HG02938 (cell line): Measurements from ENCODE around the gene MUC21.

ENCODE experiments used
- ATAC-seq: cut with Tn5 transposase; IDR thresholded peaks from one replicate; pipeline ENCODE4 v1.9.1; 2021; ENCODE audit warnings: mild to moderate bottlenecking, moderate library complexity; ENCODE audit not compliant: unreplicated experiment

MUC21 gene

DNA sequence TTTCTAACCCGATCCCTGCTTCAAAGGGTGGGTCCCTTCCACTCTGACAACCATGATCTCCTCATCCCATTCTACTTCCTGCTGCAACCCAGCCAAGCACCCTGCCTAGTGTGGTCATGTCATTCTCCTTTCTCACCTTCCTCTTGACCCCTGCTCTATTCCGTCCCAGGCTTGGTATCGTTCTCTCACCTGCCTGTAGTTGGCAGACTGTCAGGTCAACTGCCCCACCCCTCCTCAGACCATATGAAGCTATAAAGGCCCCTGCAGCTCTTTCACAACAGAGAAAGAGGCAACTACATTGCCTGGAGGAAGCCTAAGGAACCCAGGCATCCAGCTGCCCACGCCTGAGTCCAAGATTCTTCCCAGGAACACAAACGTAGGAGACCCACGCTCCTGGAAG, at the start of gene MUC21:
Gene MUC21, plus strand, starts transcription at position 280 of the 400 bp plus-strand sequence. CDS start 241 bp downstream, outside the sequence.
- no peak for ATAC-seq

DNA sequence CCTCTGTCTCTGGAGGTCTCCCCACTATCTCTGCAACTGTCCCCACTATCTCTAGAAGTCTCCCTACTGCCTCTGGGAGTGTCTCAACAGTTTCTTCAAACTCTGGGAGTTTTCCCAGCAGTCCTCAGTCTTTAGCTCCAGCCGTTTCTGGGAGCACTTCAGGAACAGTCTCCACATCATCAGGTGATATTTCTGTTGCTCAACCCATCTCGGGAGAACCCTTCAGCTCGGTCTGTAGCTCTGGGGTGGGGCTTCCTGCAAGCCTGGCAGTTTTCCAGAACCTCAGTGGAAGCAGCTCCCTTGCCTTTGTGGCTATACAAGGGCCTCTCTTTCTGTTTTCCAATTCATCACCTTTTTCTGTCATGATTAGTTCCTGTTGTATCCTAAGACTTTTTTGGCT, 48.5 kb upstream of the MUC21 start:
- no peak for ATAC-seq

DNA sequence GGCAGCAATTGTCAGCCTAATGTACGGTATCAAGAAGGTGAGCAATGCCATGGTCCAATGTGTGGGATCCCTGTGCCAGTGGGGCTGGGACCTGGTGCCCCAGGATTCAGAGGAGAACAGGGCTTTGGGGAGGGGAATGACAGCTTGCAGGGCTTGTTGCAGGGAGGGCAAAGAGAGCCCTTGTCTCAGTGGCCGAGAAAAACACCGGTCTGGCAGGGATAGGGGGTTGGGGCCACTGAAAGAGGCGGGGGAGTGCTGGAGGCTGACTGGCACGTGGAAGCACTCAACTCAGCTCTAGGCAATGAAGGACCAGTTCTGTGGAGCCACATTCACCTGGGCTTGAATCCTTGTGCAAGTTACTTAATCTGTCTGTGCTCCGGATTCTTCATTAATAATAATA, 46.3 kb upstream of the MUC21 start:
- ATAC-seq = no peak

DNA sequence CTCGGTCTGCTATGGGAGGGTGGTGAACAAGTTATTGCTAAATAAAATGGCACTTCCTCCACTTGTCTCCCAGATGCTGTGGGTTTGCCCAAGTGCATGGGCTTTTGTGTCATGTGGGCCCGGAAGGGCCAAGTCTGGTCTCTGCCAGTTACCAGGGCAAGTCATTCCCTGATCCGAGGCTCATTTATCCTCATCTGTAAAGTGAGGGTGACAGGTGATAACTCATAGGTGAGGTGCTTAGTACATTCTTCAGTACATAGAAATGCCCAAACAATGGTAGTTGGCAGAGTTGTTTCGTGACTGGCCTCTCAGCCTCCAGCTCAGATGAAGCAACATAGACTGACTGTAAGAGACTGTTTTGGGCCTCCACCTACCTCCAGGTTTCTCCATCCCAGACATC, 44.8 kb upstream of the MUC21 start:
- ATAC-seq = no peak

DNA sequence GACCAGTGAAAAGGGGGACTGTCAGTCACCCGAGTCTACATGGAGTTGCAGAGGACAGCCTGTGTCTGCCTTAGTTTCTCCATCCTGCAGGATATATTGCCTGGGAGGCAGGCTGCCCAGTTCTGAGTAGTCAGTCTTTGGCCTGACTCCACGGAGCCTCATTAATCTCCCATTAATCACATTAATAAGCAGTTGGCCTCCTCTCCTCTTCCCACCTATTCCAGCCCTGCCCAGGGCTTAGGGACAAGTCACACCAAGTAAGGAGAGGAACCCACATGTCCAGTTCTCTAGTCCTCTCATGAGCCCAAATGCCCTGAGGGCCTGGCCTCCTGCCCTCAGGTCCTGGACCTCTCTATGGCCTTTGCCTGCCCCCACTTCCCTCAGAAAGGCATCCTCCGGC, 44.0 kb upstream of the MUC21 start:
- ATAC-seq = no peak

DNA sequence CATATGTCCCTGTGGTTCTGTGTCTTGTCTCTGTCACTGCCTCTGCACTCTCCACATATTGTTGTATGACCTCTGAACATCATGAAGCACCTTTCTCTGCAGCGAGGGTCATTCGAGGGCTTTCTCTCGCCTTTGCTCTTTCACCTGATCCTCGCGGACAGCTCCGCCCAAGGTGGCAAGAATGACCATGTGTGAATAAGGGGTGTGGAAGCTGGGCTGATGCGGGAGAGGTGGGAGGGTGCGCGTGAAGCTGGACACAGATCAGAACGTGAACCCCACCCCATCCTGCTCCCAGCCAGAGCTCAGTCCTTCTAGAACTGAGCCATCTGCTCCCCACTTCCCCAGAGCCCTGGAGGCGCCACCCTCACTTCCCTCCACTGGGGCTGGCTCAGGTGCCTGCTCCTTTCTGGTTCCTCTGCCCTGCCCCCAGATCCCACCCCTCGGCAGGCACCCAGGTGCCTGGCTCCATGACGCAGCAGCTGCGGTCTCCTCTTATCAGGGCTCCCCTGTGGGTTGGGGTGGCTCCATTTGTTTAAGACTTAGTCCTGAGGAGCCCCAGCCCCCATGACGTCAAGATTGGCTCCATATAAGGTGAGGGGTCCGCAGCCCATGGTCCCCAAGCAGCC, 43.0 kb upstream of the MUC21 start, which contains the start of gene MUCL3:
Gene MUCL3, plus strand, starts transcription at position 613 of the 626 bp plus-strand sequence. CDS start 27 bp downstream, outside the sequence.
- ATAC-seq = no peak

DNA sequence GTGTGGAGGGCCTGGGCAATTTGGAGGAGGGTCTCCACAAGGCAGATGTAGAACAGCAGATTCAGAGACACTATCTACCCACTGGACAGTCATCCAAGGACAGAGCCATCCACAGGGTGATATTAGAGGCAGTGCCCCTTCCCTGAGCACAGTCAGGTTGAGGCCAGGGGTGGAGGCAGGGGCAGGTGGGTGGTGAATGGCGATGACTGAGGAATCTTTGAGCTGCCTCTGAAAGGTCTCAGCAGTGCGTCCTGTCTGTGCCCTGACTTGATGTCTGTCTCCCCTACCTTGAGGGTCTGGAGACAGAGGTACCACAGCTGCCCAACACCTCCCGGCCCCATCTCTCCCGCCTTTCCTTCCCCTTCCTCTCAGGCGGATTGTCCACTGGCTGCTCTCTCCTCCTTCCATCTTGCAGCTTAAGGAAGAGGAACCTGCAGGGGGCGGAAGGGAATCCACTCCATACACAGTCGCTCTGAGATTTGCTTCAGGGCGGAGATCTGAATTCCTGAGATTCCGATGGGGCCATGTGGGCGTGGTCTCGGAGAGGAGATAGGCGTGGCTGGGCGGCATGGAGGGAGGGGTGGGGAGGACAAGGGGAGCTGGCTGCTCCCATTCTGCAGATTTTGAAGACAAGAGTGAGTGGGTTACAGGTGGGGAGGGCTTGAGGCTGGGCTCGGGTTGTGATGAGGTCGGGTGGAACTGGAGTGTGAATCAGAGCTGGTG, 41.0 kb upstream of the MUC21 start:
- ATAC-seq = no peak

DNA sequence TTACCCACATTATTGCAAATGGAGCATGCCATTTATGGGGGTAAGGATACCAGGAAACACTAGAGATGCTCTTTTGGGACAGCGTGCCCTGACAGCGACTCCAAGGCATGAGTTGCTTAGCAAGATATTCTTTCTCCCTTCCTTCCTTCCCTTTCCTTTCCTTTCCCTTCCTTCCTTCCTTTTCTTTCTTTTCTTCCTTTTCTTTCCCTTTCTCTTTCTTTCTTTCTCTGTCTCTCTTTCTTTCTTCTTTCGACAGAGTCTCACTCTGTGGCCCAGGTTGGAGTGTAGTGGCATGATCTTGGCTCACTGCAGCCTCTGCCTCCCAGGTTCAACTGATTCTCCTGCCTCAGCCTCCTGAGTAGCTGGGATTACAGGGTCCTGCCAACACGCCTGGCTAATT, 39.5 kb upstream of the MUC21 start:
- ATAC-seq = no peak

DNA sequence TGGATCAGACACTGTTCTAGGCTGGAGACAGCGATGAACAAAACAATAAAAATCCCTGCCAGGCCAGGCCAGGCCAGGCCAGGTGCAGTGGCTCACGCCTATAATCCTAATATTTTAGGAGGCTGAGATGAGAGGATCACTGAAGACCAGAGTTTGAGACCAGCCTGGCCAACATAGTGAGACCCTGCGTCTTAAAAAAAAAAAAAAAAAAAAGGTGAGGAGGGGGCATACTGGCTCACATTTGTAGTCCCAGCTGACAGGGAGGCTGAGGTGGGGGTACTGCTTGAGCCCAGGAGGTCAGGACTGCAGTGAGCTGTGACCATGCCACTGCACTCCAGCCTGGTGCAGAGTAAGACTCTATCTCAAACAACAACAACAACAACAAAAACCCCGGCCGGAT, 38.2 kb upstream of the MUC21 start:
- ATAC-seq = no peak

DNA sequence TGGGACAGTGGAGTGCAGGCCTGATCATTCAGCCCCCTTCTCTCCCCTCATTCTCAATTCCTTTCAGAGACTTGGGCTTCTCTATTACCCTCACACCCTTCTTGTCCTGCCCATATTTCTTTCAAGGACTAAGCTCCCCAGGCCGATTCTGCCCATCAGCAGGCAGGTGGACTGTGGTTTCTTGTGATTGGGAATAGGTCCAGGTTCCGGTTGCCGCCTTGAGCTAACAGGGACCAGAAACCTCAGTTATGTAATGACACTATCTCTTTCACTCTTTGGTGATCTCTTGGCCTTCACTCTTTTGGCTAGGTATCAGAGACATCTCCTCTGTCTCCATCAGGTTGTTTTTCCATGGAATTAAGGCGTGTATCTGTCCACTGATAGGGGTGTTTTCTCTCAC, 36.3 kb upstream of the MUC21 start:
- ATAC-seq = no peak

DNA sequence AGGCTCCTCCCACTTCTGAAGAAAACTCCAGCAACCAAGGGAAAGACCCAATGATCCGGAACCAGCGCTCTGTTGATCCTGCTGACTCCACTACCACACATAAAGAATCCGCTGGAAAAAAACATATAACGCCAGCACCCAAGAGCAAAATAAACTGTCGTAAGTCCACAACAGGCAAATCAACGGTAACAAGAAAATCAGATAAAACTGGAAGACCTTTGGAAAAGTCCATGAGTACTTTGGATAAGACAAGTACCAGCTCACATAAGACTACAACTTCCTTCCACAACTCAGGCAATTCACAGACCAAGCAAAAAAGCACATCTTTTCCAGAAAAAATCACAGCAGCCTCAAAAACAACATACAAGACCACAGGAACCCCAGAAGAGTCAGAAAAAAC, 34.7 kb upstream of the MUC21 start:
- no peak for ATAC-seq

DNA sequence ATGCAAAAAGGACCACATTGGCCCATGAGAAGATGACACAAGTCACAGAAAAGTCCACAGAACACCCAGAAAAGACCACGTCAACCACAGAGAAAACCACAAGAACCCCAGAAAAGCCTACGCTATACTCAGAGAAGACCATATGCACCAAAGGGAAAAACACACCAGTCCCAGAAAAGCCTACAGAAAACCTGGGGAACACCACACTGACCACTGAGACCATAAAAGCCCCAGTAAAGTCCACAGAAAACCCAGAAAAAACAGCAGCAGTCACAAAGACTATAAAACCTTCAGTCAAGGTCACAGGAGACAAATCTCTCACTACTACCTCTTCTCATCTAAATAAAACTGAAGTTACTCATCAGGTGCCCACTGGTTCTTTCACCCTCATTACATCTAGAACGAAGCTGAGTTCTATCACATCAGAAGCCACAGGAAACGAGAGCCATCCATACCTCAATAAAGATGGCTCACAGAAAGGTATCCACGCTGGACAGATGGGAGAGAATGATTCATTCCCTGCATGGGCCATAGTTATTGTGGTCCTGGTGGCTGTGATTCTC, 31.5 kb upstream of the MUC21 start:
- ATAC-seq = no peak

DNA sequence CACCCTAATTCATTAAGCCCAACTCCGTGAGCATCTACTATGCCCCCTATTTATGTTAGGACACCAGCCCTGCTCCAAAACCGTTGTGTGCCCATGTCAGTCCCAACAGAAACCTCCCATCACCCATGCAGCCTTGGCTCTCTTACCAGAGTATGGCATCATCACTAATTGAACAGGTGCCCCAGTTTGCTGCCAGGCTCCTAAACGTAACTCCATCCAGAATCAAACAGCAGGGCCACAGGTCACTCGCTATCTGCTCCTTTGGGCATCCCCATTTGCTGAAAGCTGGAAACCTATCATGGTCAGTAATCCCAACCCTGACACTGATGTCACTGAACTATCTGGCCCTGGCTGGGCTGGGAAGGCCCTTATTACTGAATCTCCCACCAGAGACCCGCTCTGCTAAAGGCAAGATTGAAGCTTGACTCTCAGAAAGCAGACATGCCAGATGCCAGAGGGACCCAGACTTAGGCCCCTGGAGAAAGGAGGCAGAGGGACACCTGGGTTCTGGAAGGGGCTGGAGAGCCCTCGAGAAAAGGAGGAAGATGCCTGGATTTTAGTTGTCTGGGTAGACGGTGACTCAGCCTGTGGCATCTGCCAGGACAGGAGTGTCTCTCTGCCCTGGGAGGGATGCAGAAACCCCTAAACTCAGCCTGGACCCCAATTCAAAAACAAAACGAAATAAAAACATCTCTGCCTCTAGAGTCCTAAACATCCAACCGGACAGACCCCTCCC, 28.7 kb upstream of the MUC21 start:
- no peak for ATAC-seq

DNA sequence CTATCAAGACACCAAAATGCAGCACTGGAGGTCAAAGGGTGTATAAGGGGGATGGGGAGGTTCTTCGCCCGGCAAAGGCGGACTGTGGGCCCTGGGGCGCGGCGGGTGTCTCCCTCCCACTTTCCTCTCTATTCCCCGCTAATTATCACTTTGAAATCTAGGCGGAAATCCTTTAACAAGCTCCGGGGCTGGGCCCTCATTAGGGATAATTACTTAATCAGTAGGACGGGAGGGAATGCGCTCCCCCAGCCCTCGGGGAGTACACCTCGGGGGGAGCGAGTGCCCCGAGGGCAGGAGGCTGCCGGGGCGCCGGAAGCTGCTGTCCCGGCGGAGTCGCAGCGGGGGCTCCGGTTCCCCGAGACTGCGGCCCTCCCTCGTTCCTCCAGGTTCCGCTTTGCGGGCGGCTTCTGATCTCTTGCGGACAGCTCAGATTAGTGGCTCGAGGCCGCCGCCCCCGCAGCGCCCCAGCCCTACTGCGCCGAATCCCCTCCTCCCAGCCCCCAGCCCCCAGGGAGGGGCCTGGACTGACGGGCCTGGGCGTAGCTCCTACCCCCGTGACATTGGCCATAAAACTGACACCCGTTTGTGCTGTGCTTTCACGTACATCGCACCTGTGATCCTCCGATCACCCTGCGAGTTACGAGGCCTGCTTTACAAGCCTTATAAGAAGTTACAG, 28.0 kb upstream of the MUC21 start:
- ATAC-seq = no peak

DNA sequence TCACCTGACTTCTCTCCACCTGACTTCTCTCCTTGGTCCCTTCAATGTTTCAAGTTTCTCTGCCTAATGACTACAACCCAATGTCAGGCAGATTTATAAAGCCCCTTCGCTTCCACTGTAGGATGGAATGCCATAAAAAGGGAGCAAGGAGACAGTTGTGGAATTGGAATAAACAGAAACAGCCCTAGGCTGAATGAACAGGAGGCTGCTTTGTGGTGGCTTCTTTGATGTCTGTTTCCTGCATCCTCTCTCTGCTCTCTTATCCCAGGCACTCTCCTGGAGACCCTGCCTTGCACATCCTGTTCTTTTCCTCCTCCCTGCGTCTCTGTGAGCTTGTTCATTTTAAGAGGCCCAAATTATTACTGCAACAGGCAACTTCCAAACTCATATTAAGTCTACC, 25.8 kb upstream of the MUC21 start:
- ATAC-seq = no peak

DNA sequence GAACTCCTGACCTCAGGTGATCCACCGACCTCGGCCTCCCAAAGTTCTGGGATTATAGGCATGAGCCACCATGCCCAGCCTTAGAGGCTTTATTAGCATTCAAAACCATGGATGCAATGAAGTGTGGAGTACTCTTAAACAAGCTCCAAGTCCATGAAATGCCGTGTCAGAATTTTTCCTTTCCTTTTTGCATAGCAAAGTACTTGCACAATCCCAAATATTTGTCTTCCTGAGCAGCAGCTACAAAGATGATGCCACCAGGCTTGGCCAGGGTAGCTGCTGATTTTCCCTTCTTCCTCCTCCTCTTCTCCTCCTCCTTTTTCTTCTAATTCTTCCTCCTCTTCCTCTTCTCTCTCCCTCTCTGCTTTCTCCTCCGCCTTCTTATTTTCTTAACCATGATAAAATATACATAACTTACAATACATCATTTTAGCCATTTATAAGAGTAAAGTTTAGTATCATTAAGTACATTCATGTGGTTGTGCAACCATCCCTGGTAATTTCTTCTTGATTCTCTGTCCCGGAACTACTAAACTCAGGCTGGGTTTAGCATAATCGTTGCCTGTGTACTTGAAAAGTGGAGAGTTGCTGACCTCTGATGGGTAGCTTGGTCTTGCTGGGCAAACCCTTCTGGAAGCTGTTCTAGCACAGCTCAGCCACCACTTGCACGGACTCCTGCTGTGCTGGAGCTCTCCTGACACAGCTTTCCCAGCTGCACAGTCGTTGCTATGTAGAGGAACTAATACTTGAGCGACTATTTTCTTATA, 22.4 kb upstream of the MUC21 start:
- ATAC-seq = no peak

DNA sequence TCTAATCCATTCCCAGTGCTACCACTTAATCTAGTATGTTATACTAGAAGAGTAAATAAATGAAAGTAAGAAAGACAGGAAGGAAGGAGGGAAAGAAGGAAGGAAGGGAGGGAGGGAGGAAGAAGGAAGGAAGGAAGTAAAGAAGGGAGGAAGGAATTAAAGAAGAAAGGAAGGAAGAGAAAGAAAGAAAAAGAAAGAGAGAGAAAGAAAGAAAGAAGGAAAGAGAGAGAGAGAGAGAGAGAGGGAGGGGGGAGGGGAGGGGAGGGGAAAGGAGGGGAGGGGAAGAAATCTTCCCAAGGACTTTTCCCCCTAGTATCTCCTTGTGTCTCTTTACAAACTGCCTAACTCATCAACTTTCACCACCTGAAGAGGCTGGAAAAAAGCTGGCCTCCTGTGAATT, 20.8 kb upstream of the MUC21 start:
- no peak for ATAC-seq

DNA sequence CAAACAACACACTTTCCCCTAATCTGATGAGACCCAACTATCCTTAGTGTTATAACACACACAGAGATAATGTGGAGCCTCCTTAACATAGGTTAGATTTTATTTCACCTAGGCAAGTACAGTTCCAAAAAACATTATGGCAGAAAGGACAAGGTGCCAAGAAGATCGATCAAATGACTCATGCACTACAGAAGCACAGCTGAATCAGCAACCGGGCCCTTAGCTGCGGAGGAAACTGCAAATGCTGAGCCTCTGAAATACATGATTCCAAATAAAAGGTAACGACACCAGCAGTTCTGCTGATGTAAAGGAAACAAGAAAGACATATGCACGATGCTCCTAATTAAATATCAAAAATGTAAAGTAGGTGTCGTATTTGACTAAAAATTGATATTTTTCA, 19.9 kb upstream of the MUC21 start:
- ATAC-seq = no peak

DNA sequence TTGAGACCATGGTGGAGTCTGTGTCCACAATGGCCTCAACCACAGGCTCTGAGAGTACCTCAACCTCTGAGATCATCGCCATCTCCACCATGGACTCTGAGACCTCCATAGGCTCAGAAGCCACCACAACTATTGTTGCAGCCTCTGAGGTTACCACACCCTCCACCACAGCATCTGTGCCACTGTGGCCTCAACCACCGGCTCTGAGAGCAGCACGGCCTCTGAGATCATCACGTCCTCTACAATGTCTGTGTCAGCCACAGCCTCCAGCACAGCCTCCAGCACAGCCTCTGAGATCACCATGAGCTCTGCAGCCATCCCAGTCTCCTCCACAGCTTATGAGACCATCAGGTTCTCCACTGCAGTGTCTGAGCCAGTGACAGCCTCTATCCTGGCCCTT, 19.4 kb upstream of the MUC21 start:
- no peak for ATAC-seq

DNA sequence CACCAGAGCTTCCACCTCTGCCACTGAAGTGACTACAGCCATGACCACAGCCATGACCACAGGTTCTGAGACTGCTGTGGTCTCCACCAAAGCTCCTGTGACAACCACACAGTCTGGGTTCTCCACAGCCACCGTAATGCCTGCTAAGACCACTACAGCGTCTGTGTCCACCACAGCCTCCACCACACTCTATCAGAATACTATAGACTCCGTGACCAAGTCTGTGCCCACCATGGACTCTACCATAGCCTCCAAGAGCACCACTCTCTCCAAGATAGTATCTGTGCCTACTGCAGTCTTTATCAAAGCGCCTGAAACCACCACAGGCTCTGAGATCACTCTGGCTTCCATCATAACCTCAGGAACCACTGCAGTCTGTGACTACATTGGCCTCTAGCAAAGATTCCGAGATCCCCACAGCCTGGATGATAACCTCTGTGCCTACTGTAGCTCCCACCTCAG, 18.3 kb upstream of the MUC21 start:
- ATAC-seq = no peak
